ENCODE results near the gene BPIFB1. TPM values are rescaled to one million over a fixed set of nuclear protein-coding genes. Genes with fewer than 3 reads are reported as not detected.

BPIFB1 gene
- total and polyA plus RNA-seq, 3 donors from 2014 or later, result 1.6 to 5.8 (median 5.5) TPM

DNA sequence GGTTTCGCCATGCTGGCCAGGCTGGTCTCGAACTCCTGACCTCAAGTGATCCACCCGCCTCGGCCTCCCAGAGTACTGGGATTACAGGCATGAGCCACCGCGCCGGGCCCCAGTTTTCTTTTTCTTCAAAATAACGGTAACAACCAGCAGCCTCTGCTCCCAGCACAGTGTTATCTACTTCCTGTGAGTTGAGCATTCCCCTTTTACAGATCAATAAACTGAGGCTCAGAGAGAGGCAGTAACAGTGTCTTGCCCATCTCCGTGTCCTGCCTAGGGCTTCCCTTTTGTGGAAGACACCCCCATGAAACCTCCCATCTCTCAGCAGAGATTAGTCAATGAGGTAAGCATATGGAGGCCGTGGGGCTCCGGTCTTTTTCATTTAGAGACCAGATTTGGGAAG is 29.6 kb downstream of the BPIFB1 start:
- TF ChIP-seq POLR2A (IDR thresholded peaks at IDR 0.05), result no peak
- TF ChIP-seq, protein P1, sequence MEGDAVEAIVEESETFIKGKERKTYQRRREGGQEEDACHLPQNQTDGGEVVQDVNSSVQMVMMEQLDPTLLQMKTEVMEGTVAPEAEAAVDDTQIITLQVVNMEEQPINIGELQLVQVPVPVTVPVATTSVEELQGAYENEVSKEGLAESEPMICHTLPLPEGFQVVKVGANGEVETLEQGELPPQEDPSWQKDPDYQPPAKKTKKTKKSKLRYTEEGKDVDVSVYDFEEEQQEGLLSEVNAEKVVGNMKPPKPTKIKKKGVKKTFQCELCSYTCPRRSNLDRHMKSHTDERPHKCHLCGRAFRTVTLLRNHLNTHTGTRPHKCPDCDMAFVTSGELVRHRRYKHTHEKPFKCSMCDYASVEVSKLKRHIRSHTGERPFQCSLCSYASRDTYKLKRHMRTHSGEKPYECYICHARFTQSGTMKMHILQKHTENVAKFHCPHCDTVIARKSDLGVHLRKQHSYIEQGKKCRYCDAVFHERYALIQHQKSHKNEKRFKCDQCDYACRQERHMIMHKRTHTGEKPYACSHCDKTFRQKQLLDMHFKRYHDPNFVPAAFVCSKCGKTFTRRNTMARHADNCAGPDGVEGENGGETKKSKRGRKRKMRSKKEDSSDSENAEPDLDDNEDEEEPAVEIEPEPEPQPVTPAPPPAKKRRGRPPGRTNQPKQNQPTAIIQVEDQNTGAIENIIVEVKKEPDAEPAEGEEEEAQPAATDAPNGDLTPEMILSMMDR (IDR thresholded peaks at IDR 0.05), result no peak
- no peak for DNase-seq

GRCh38 chr20:33313686-33314314 is 30.8 kb downstream of the BPIFB1 start:
- Histone ChIP-seq H3K27ac (no peak overlapping the region), H3K4me3 (no peak overlapping the region), H3K9me3 (no peaks in the 10 kb centered on the region), H3K4me1 (no peaks in the 10 kb centered on the region), H3K36me3 (ENCODE audit: low read depth, missing control alignments) (no peaks in the 10 kb centered on the region), H3K27me3 (no peaks in the 10 kb centered on the region)
- TF ChIP-seq, protein P1 (IDR thresholded peaks at IDR 0.05), result no peak
- no peak for TF ChIP-seq POLR2A (IDR thresholded peaks at IDR 0.05)
- DNase-seq, result no peak
- 89 to 95% methylated on average over 6 to 7 of the region's 7 CpGs for WGBS, 2 donors
- intact Hi-C loops (cut with DNase I; ENCODE audit: low total_unique reads), result no loop called here

More for the DNA sequence above, 29.6 kb downstream of the BPIFB1 start:
- H3K36me3 ChIP-seq (ENCODE audit: low read depth, missing control alignments), result no peaks in the 10 kb centered on the region
- H3K4me1 ChIP-seq, result no peaks in the 10 kb centered on the region
- no peaks in the 10 kb centered on the region for H3K9me3 ChIP-seq
- no peaks in the 10 kb centered on the region for H3K27me3 ChIP-seq
- WGBS, 2 donors, result 91 to 92% methylated on average over 8 to 11 of the region's 11 CpGs
- no peak overlapping the region for H3K4me3 ChIP-seq
- no peak overlapping the region for H3K27ac ChIP-seq
- intact Hi-C loops (cut with DNase I; ENCODE audit: low total_unique reads), result no loop called here

GRCh38 chr20:33316343-33316742 is 33.3 kb downstream of the BPIFB1 start:
- WGBS, 2 donors, result 88 to 92% methylated on average over 5 of the region's 5 CpGs
- Histone ChIP-seq H3K4me3 (no peak overlapping the region), H3K4me1 (no peaks in the 10 kb centered on the region), H3K27ac (no peak overlapping the region), H3K36me3 (ENCODE audit: low read depth, missing control alignments) (no peaks in the 10 kb centered on the region), H3K9me3 (no peaks in the 10 kb centered on the region), H3K27me3 (no peaks in the 10 kb centered on the region)
- DNase-seq, result no peak
- TF ChIP-seq, protein P1 (IDR thresholded peaks at IDR 0.05), result no peak
- TF ChIP-seq POLR2A (IDR thresholded peaks at IDR 0.05), result no peak
- intact Hi-C loops (cut with DNase I; ENCODE audit: low total_unique reads), result no loop called here

DNA sequence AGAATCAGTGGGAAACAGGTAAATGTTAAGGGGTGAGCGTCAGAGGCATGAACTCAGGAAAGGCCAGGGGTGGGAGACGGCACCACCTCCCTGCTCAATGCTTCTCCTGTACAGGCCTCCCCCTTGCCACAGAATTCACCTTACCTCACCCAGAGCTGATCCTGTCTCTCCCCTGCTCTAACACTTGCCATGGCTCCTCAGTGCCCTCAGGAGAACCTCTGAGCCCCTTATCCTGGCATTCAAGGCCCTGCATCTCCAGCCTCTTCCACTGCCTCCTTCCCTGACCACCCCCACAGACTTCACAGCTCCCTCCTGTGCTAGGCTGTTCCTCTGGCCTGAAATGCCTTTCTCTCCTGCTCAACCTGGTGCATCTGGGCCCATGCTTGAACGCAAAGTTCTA is 33.9 kb downstream of the BPIFB1 start:
- H3K4me1 ChIP-seq, result no peaks in the 10 kb centered on the region
- no peaks in the 10 kb centered on the region for H3K36me3 ChIP-seq (ENCODE audit: low read depth, missing control alignments)
- H3K9me3 ChIP-seq, result no peaks in the 10 kb centered on the region
- no peak overlapping the region for H3K27ac ChIP-seq
- 85 to 87% methylated on average over 1 to 3 of the region's 3 CpGs for WGBS, 2 donors
- TF ChIP-seq, protein P1 (IDR thresholded peaks at IDR 0.05), result no peak
- TF ChIP-seq POLR2A (IDR thresholded peaks at IDR 0.05), result no peak
- intact Hi-C loops (cut with DNase I; ENCODE audit: low total_unique reads), result no loop called here
- no peak for DNase-seq
- no peak overlapping the region for H3K4me3 ChIP-seq
- no peaks in the 10 kb centered on the region for H3K27me3 ChIP-seq

Data from testis (tissue), 3 donors.